Endothelial cell of umbilical vein (primary cell): ENCODE measurements around the gene PRR16.

ENCODE experiments used
- EZH2 ChIP-seq: IDR thresholded peaks from 2 replicates; pipeline ENCODE4 v1.6.1; 2012; ENCODE audit warnings: borderline replicate concordance, low read depth, mild to moderate bottlenecking, moderate library complexity, low read length, inconsistent platforms; ENCODE audit not compliant: severe bottlenecking
- JUN ChIP-seq: IDR thresholded peaks from 2 replicates; pipeline ENCODE4 v1.6.1; 2011; ENCODE audit warnings: borderline replicate concordance, low read depth; ENCODE audit not compliant: insufficient read length, insufficient read depth
- MAX ChIP-seq: IDR thresholded peaks from 2 replicates; pipeline ENCODE4 v1.6.1; 2011; ENCODE audit not compliant: insufficient read depth, insufficient read length
- MYC ChIP-seq: IDR thresholded peaks from one replicate; pipeline ENCODE4 v1.6.1; 2011; ENCODE audit warnings: mild to moderate bottlenecking, low read depth, low read length
- POLR2A ChIP-seq: IDR thresholded peaks from 2 replicates; pipeline ENCODE4 v1.6.1; 2012; ENCODE audit warnings: low read depth, mild to moderate bottlenecking, control low read depth, low read length
- POLR2AphosphoS5 ChIP-seq: IDR thresholded peaks from 2 replicates; pipeline ENCODE4 v1.6.1; 2012; ENCODE audit warnings: low read depth, mild to moderate bottlenecking, control low read depth, low read length, moderate library complexity; ENCODE audit not compliant: insufficient read depth
- TF ChIP-seq, protein P1 (sequence below), 2 donors: IDR thresholded peaks; 1 replicate in 1 of 2; 2 replicates in 1 of 2; pipeline ENCODE4 v1.5.1; 2011; ENCODE audit warnings: low read length in 2 of 2, mild to moderate bottlenecking in 2 of 2, moderate library complexity in 2 of 2, control low read depth in 1 of 2, inconsistent platforms in 1 of 2, low read depth in 1 of 2; ENCODE audit not compliant: insufficient read depth in 1 of 2; ENCODE audit errors: extremely low read depth in 1 of 2

DNA sequence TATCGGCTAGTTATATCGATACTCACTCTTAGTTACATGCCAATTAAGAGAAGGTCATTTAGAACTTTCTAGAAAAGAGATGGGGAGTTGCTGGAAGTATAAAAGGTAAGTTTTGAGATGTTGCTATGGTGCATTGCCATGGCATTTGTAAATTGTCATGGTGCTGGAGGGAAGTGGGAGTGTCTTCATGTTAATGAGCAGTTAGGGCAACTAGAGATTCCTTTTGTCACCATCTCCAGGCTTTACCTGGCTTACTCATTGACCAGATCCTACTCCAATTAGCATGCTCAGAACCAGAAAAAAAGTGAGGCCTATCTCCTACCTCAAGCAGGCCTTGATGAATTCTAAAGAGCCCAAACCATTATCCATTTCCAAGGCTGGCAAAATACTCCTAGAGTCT is 82.8 kb downstream of the PRR16 start:
- no peak for TF ChIP-seq POLR2A
- TF ChIP-seq EZH2, result no peak
- TF ChIP-seq, protein P1, sequence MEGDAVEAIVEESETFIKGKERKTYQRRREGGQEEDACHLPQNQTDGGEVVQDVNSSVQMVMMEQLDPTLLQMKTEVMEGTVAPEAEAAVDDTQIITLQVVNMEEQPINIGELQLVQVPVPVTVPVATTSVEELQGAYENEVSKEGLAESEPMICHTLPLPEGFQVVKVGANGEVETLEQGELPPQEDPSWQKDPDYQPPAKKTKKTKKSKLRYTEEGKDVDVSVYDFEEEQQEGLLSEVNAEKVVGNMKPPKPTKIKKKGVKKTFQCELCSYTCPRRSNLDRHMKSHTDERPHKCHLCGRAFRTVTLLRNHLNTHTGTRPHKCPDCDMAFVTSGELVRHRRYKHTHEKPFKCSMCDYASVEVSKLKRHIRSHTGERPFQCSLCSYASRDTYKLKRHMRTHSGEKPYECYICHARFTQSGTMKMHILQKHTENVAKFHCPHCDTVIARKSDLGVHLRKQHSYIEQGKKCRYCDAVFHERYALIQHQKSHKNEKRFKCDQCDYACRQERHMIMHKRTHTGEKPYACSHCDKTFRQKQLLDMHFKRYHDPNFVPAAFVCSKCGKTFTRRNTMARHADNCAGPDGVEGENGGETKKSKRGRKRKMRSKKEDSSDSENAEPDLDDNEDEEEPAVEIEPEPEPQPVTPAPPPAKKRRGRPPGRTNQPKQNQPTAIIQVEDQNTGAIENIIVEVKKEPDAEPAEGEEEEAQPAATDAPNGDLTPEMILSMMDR (IDR thresholded peaks at IDR 0.05; ENCODE audit: extremely low read depth in 1 of 2, insufficient read depth in 1 of 2, low read depth in 1 of 2, low read length in 2 of 2), result no peak
- no peak for TF ChIP-seq POLR2AphosphoS5
- TF ChIP-seq JUN, result no peak
- TF ChIP-seq MAX, result no peak
- no peak for TF ChIP-seq MYC
